Type B pancreatic cell (in vitro differentiated cells): ENCODE results near the gene PRORP. TPM values are rescaled to one million over a fixed set of nuclear protein-coding genes. Genes with fewer than 3 reads are reported as not detected.

Source experiments
- DNase-seq: peaks from one replicate; pipeline ENCODE4 v3.0.0; 2021; ENCODE audit warnings: mixed read lengths; ENCODE audit not compliant: unreplicated experiment; ENCODE audit errors: extremely low spot score
- H3K27ac Mint-ChIP-seq: 2 replicates; pipeline ENCODE4 v1.8.0; 2021; ENCODE audit warnings: mild to moderate bottlenecking, mixed read lengths
- H3K27me3 Mint-ChIP-seq: 2 replicates; pipeline ENCODE4 v1.8.0; 2021; ENCODE audit warnings: mixed read lengths
- H3K36me3 Mint-ChIP-seq: 2 replicates; pipeline ENCODE4 v1.8.0; 2021; ENCODE audit warnings: mixed read lengths
- H3K4me1 Mint-ChIP-seq: one replicate; pipeline ENCODE4 v1.8.0; 2021; ENCODE audit warnings: mixed read lengths; ENCODE audit not compliant: unreplicated experiment
- H3K4me3 Mint-ChIP-seq: 2 replicates; pipeline ENCODE4 v1.8.0; 2021; ENCODE audit warnings: mild to moderate bottlenecking, mixed read lengths
- H3K9me3 Mint-ChIP-seq: 2 replicates; pipeline ENCODE4 v1.8.0; 2021; ENCODE audit warnings: mixed read lengths
- long read RNA-seq: library from polyadenylated mRNA; unstranded; transcript quantifications from one replicate; pipeline ENCODE4 v2.0.0, GENCODE V29; 2020
- total RNA-seq: library from RNA; stranded (reverse); gene quantifications from 2 replicates; pipeline ENCODE4 v1.2.1, GENCODE V29; 2021; ENCODE audit warnings: low replicate concordance
- TF ChIP-seq, protein P1 (sequence below): fragments of 200-600 bp; sonication (generic); conservative IDR thresholded peaks from 2 replicates; pipeline ENCODE4 v1.5.0; 2021; ENCODE audit warnings: antibody characterized with exemption, mild to moderate bottlenecking

PRORP gene
- 29.1 and 33.9 TPM in 2 replicates for total RNA-seq
- long read RNA-seq, full-length matches to known transcripts = 41 of 74 reads
- long read RNA-seq, partial matches to known transcripts = 11 of 74 reads
- long read RNA-seq, other reads (novel, unspliced or antisense) = 22 of 74 reads

DNA sequence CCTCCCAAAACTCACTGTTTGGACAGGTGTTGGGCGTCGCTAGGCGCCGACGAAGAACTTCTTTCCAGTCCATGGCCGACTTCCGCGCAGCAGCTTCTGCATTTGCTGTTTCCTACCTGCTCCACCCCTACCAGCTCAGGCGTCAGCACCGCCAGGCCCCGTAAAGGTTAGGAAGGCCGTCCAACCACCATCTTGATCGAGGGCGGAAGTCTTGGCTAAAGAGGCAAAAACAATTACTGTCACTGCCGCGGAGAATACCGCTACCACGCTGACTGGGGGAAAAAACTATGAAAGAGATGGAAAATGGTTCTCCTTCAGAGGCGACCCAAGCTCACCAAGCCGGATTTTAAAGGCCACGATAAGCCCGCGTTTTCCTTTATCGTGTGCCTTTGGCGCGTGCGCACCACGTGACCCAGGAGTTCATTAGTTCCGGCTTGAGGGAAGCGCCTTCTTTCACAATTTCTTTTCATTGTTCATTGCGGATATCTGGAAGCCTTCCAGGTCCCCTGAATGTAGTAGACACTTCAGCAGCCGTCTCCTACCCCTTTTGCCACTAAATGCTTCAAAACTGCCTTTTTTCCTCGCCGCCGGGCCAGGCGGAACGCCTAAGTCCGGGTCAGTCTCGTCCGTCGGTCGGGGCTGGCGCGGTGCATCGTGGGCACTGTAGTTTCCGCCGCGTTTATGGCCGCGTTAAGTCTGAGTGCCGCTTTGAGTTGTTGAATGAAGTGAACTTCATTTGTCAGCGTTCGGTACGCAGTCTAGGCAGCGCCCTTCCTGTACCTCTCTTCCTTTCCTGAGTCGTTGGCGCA, at the start of gene PRORP, which contains the start of gene PPP2R3C:
Gene PRORP, plus strand, starts transcription at position 666 of the 809 bp plus-strand sequence. CDS start 694 bp downstream, outside the sequence.
Gene PPP2R3C, minus strand, starts transcription at position 104 of the 809 bp plus-strand sequence. Its CDS starts 31 bp downstream, at position 73.
- no peaks in the 10 kb centered on the region for H3K27me3 Mint-ChIP-seq
- H3K4me1 Mint-ChIP-seq = peaks cover 29% of the 10 kb centered on the region

DNA sequence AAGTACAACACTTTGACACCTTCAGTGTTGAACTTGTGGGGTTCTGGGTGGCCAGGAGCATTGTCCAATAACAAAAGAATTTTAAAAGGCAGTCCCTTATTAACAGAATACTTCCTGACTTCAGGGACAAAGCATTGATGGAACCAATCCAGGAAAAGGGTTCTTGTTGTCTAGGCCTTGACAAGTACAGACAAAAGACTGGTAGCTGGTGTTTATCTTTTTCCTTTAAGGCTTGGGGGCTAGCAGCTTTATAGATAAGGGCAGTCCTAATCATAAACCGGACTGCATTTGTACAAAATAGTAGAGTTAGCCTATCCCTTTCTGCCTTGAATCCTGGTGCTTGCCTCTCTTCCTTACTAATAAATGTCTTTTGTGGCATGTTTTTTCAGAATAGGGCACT, 48.9 kb upstream of the PRORP start:
- no peak for DNase-seq
- Mint-ChIP-seq H3K27ac (no peak overlapping the region), H3K27me3 (no peaks in the 10 kb centered on the region), H3K4me1 (no peaks in the 10 kb centered on the region), H3K9me3 (no peaks in the 10 kb centered on the region), H3K36me3 (peaks cover 31% of the 10 kb centered on the region), H3K4me3 (no peak overlapping the region)
- TF ChIP-seq, protein P1, sequence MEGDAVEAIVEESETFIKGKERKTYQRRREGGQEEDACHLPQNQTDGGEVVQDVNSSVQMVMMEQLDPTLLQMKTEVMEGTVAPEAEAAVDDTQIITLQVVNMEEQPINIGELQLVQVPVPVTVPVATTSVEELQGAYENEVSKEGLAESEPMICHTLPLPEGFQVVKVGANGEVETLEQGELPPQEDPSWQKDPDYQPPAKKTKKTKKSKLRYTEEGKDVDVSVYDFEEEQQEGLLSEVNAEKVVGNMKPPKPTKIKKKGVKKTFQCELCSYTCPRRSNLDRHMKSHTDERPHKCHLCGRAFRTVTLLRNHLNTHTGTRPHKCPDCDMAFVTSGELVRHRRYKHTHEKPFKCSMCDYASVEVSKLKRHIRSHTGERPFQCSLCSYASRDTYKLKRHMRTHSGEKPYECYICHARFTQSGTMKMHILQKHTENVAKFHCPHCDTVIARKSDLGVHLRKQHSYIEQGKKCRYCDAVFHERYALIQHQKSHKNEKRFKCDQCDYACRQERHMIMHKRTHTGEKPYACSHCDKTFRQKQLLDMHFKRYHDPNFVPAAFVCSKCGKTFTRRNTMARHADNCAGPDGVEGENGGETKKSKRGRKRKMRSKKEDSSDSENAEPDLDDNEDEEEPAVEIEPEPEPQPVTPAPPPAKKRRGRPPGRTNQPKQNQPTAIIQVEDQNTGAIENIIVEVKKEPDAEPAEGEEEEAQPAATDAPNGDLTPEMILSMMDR = no peak

More for the DNA sequence above, at the start of gene PRORP, which contains the start of gene PPP2R3C:
- peak; percentile 86 for DNase-seq
- no peaks in the 10 kb centered on the region for H3K9me3 Mint-ChIP-seq
- peak within 1 kb of the TSS; percentile 96 for H3K4me3 Mint-ChIP-seq
- TF ChIP-seq, protein P1 = no peak
- peaks cover 18% of the 10 kb centered on the region for H3K36me3 Mint-ChIP-seq
- peak within 1 kb of the TSS; percentile 100 for H3K27ac Mint-ChIP-seq

DNA sequence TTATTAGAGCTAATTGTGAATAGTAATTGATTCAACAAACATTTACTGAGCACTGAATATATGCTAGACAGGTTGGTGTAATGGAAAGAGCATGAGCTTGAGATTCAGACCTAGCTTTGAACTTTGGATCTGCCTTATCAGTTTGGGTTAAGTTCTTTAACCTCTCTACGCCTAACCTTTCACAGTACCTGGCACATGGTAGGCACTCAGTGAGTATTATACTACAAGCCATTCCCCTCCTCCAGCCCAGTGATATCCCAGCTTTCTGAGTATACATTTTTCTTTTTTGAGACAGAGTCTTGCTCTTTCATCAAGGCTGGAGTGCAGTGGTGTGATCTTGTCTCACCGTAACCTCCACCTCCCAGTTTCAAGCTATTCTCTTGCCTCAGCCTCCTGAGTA, 44.3 kb upstream of the PRORP start:
- no peaks in the 10 kb centered on the region for H3K4me1 Mint-ChIP-seq
- no peaks in the 10 kb centered on the region for H3K27me3 Mint-ChIP-seq

DNA sequence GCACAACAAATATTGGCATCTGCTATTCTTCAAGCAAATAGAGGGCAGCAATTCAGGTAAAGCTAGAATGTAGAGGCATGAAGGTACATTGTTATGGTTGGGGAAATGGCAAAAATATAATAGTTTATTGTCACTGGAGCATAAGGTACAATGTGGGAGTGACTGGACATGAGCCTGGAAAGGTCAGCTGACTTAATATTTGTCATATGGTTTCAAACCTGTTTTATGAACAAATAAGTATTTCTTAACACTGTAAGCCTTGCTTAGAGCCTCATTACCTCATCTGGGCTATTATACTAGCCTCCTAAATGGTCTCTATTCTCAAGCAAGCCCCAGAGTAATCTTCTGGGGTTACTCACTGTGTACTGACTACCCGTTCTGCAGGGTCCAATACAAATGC, 42.6 kb upstream of the PRORP start:
- no peaks in the 10 kb centered on the region for H3K4me1 Mint-ChIP-seq
- peaks cover 16% of the 10 kb centered on the region for H3K36me3 Mint-ChIP-seq
- H3K27me3 Mint-ChIP-seq = no peaks in the 10 kb centered on the region
- DNase-seq = no peak
- no peak overlapping the region for H3K4me3 Mint-ChIP-seq
- TF ChIP-seq, protein P1 = no peak
- no peaks in the 10 kb centered on the region for H3K9me3 Mint-ChIP-seq
- H3K27ac Mint-ChIP-seq = no peak overlapping the region

More for the DNA sequence above, 44.3 kb upstream of the PRORP start:
- H3K4me3 Mint-ChIP-seq = no peak overlapping the region
- DNase-seq = no peak
- no peaks in the 10 kb centered on the region for H3K9me3 Mint-ChIP-seq
- TF ChIP-seq, protein P1 = no peak
- no peak overlapping the region for H3K27ac Mint-ChIP-seq
- peaks cover 16% of the 10 kb centered on the region for H3K36me3 Mint-ChIP-seq

DNA sequence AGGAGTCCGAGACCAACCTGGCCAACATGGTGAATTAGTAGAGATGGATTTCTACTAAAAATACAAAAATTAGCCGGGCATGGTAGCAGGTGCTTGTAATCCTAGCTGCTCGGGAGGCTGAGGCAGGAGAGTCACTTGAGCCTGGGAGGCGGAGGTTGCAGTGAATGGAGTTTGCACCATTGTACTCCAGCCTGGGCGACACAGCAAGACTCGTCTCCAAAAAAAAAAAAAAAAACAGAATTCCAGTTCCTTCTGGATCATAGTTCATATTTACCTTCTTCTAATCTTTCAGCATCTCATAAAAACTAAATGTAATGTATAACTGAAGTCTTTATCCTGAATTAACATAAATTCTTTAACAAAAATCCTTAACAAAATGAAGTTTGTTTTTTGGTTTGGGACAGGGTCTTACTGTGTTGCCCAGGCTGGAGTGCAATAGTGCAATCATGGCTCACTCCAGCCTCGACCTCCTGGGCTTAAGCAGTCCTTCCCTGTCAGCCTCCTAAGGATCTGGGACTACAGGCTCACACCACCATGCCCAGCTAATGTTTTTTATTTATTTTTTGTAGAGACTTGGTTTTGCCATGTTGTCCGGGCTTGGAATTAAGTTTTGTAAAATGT, 38.7 kb upstream of the PRORP start:
- no peaks in the 10 kb centered on the region for H3K4me1 Mint-ChIP-seq
- no peak for DNase-seq
- H3K9me3 Mint-ChIP-seq = no peaks in the 10 kb centered on the region
- no peak overlapping the region for H3K27ac Mint-ChIP-seq
- H3K4me3 Mint-ChIP-seq = no peak overlapping the region
- H3K36me3 Mint-ChIP-seq = peaks cover 25% of the 10 kb centered on the region
- H3K27me3 Mint-ChIP-seq = no peaks in the 10 kb centered on the region
- TF ChIP-seq, protein P1 = no peak
